Liver (tissue), 9 donors: ENCODE results near the gene LRP5. TPM values are rescaled to one million over a fixed set of nuclear protein-coding genes. Genes with fewer than 3 reads are reported as not detected.

Experiments
- DNase-seq: peaks from one replicate; pipeline ENCODE4 v3.0.0-alpha.2; 2017; ENCODE audit warnings: low spot score
- H3K27ac ChIP-seq, 2 donors: one replicate each; pipeline ENCODE4 v1.7.0; 2013; ENCODE audit warnings: inconsistent platforms in 2 of 2, low read length in 2 of 2, control low read depth in 1 of 2, low read depth in 1 of 2, mild to moderate bottlenecking in 1 of 2
- H3K27me3 ChIP-seq, 4 donors: one replicate each; pipeline versions ENCODE4 v1.6.1 to v1.7.0; 2013; ENCODE audit warnings: low read length in 3 of 4, inconsistent platforms in 1 of 4, mild to moderate bottlenecking in 1 of 4, moderate library complexity in 1 of 4; ENCODE audit not compliant: control insufficient read depth in 4 of 4, insufficient read depth in 4 of 4
- H3K36me3 ChIP-seq, 4 donors: one replicate each; pipeline versions ENCODE4 v1.6.1 to v1.7.0; 2013; ENCODE audit warnings: low read length in 3 of 4, mild to moderate bottlenecking in 3 of 4, low read depth in 1 of 4, moderate library complexity in 1 of 4; ENCODE audit not compliant: control insufficient read depth in 4 of 4, insufficient read depth in 3 of 4
- H3K4me1 ChIP-seq, 4 donors: one replicate each; pipeline versions ENCODE4 v1.6.1 to v1.7.0; 2013; ENCODE audit warnings: low read length in 3 of 4, mild to moderate bottlenecking in 3 of 4, moderate library complexity in 1 of 4; ENCODE audit not compliant: control insufficient read depth in 4 of 4, insufficient read depth in 4 of 4
- H3K4me3 ChIP-seq, 3 donors: one replicate each; pipeline versions ENCODE4 v1.6.1 to v1.7.0; 2013; ENCODE audit warnings: low read length in 3 of 3, control low read depth in 1 of 3, low read depth in 1 of 3, mild to moderate bottlenecking in 1 of 3
- H3K9ac ChIP-seq, 2 donors: one replicate each; pipeline ENCODE4 v1.7.0; 2013; ENCODE audit warnings: low read length in 2 of 2, mild to moderate bottlenecking in 2 of 2, moderate library complexity in 2 of 2, control low read depth in 1 of 2, low read depth in 1 of 2
- H3K9me3 ChIP-seq, 4 donors: one replicate each; pipeline versions ENCODE4 v1.6.1 to v1.7.0; 2013; ENCODE audit warnings: low read length in 3 of 4; ENCODE audit not compliant: control insufficient read depth in 4 of 4
- ATF3 ChIP-seq: IDR thresholded peaks from 2 replicates; pipeline ENCODE4 v1.6.1; 2016; ENCODE audit warnings: antibody characterized with exemption
- CTCF ChIP-seq: fragments of 150-350 bp; IDR thresholded peaks from 2 replicates; pipeline ENCODE4 v1.5.1; 2017; ENCODE audit warnings: improper control_type of control experiment, low read depth, low read length; ENCODE audit not compliant: missing input control
- FOXA1 ChIP-seq: IDR thresholded peaks from 2 replicates; pipeline ENCODE4 v1.6.1; 2016; ENCODE audit warnings: antibody characterized with exemption
- GABPA ChIP-seq, 2 donors: IDR thresholded peaks in 1 of 2; conservative IDR thresholded peaks in 1 of 2; 2 replicates each; pipeline ENCODE4 v1.6.1; 2016; ENCODE audit warnings: antibody characterized with exemption in 2 of 2, mild to moderate bottlenecking in 1 of 2, moderate library complexity in 1 of 2
- HNF4A ChIP-seq, 2 donors: conservative IDR thresholded peaks; 2 replicates each; pipeline ENCODE4 v1.6.1; 2016; ENCODE audit warnings: antibody characterized with exemption in 2 of 2, mild to moderate bottlenecking in 2 of 2
- HNF4G ChIP-seq: IDR thresholded peaks from 2 replicates; pipeline ENCODE4 v1.6.1; 2016; ENCODE audit warnings: antibody characterized with exemption
- MAX ChIP-seq: IDR thresholded peaks from 2 replicates; pipeline ENCODE4 v1.6.1; 2016; ENCODE audit warnings: antibody characterized with exemption
- RAD21 ChIP-seq, 2 donors: IDR thresholded peaks; 2 replicates each; pipeline ENCODE4 v1.6.1; 2016; ENCODE audit warnings: antibody characterized with exemption in 2 of 2, mild to moderate bottlenecking in 2 of 2
- REST ChIP-seq: IDR thresholded peaks from 2 replicates; pipeline ENCODE4 v1.6.1; 2016; ENCODE audit warnings: antibody characterized with exemption, mild to moderate bottlenecking
- RXRA ChIP-seq, 2 donors: IDR thresholded peaks; 2 replicates each; pipeline ENCODE4 v1.6.1; 2017 to 2018; ENCODE audit warnings: antibody characterized with exemption in 2 of 2, mild to moderate bottlenecking in 1 of 2
- TAF1 ChIP-seq: conservative IDR thresholded peaks from 2 replicates; pipeline ENCODE4 v1.6.1; 2016; ENCODE audit warnings: antibody characterized with exemption, mild to moderate bottlenecking
- YY1 ChIP-seq: IDR thresholded peaks from 2 replicates; pipeline ENCODE4 v1.6.1; 2016; ENCODE audit warnings: antibody characterized with exemption, mild to moderate bottlenecking
- ZBTB33 ChIP-seq: IDR thresholded peaks from 2 replicates; pipeline ENCODE4 v1.6.1; 2016; ENCODE audit warnings: antibody characterized with exemption
- WGBS: extraction: QIAGEN DNeasy Blood & Tissue Kit; methylation state at CpG from one replicate; pipeline ENCODE4 v1.1.7; 2013; 5-methylcytosine and 5-hydroxymethylcytosine counted together
- polyA plus RNA-seq, 2 donors: library from polyadenylated mRNA; stranded (reverse) in 1 of 2; unstranded in 1 of 2; fragments of 200-250 nt in 1 of 2; fragments of >200 nt in 1 of 2; fragmentation: Nextera tagmentation in 1 of 2; extraction: Ambion mirVana in 1 of 2; gene quantifications; one replicate each; pipeline versions ENCODE4 v1.2.1 to v1.2.3, GENCODE V29; 2013 to 2015
- total RNA-seq, 2 donors: library from RNA; depleted of rRNA; stranded (reverse); fragments of >200 nt; gene quantifications; one replicate each; pipeline ENCODE4 v1.2.3, GENCODE V29; 2014
- donor health status: healthy.
- donor health status: healthy.
- donor health status: healthy.
- donor health status: healthy.
- donor health status: healthy.

Gene LRP5
- total and polyA plus RNA-seq, 4 donors: 48.9 to 99.3 (median 71.3) TPM

- TF ChIP-seq ZBTB33: peak; percentile 61
Observed at GRCh38 chr11:68315171-68315920, 3.0 kb downstream of the LRP5 start (continued).

GRCh38 chr11:68317147-68317785 is 4.9 kb downstream of the LRP5 start:
- Histone ChIP-seq H3K4me1 (peaks cover 20 to 60% (median 53%) of the 10 kb centered on the region in 4 donors), H3K9ac (no peak overlapping the region), H3K9me3 (no peaks in the 10 kb centered on the region), H3K27ac (peak overlapping the region in 1 of 2 donors; percentile 3), H3K4me3 (no peak overlapping the region), H3K27me3 (no peaks in the 10 kb centered on the region), H3K36me3 (no peaks in the 10 kb centered on the region)
- no peak for DNase-seq
- 61% methylated on average over 15 of the region's 15 CpGs for WGBS
- TF ChIP-seq FOXA1 (no peak), ATF3 (no peak), RXRA (IDR thresholded peaks at IDR 0.05) (no peak), GABPA (IDR thresholded peaks at IDR 0.05 in 1 of 2, conservative IDR thresholded peaks at IDR 0.05 in 1 of 2) (no peak), YY1 (no peak), REST (no peak), HNF4G (no peak), TAF1 (no peak)

GRCh38 chr11:68321293-68322051 is 9.1 kb downstream of the LRP5 start:
- 30% methylated on average over 16 of the region's 16 CpGs for WGBS
- H3K4me1 ChIP-seq: peaks cover 36 to 82% (median 68%) of the 10 kb centered on the region in 4 donors
- DNase-seq: no peak
- TF ChIP-seq RXRA (IDR thresholded peaks at IDR 0.05) (peak; percentile 13 to 69), YY1 (peak; percentile 80), ATF3 (no peak), GABPA (IDR thresholded peaks at IDR 0.05 in 1 of 2, conservative IDR thresholded peaks at IDR 0.05 in 1 of 2) (peak in 1 of 2 donors; percentile 64), CTCF (no peak), ZBTB33 (no peak), HNF4G (no peak), TAF1 (no peak), MAX (peak; percentile 19), RAD21 (IDR thresholded peaks at IDR 0.05) (peak in 1 of 2 donors; percentile 38), HNF4A (conservative IDR thresholded peaks at IDR 0.05) (peak; percentile 42 to 64)

More at GRCh38 chr11:68321293-68322051, 9.1 kb downstream of the LRP5 start:
- peak overlapping the region in 1 of 2 donors; percentile 39 for H3K9ac ChIP-seq
- H3K27me3 ChIP-seq: no peaks in the 10 kb centered on the region
- no peak overlapping the region for H3K4me3 ChIP-seq
- H3K9me3 ChIP-seq: no peaks in the 10 kb centered on the region
- no peaks in the 10 kb centered on the region for H3K36me3 ChIP-seq
- H3K27ac ChIP-seq: peak overlapping the region; percentile 50 to 82
